ENCODE results near the gene PEA15. TPM values are rescaled to one million over a fixed set of nuclear protein-coding genes. Genes with fewer than 3 reads are reported as not detected.
A peak's percentile ranks its signal among the peaks of the same experiment; 100 is the strongest.

The PEA15 gene
- total and polyA plus RNA-seq, 10 of the 15 experiments (the other 5 are each of a cell fraction or from before 2014, with no cell fraction given), result 15.1 to 269 (median 65.6) TPM

DNA sequence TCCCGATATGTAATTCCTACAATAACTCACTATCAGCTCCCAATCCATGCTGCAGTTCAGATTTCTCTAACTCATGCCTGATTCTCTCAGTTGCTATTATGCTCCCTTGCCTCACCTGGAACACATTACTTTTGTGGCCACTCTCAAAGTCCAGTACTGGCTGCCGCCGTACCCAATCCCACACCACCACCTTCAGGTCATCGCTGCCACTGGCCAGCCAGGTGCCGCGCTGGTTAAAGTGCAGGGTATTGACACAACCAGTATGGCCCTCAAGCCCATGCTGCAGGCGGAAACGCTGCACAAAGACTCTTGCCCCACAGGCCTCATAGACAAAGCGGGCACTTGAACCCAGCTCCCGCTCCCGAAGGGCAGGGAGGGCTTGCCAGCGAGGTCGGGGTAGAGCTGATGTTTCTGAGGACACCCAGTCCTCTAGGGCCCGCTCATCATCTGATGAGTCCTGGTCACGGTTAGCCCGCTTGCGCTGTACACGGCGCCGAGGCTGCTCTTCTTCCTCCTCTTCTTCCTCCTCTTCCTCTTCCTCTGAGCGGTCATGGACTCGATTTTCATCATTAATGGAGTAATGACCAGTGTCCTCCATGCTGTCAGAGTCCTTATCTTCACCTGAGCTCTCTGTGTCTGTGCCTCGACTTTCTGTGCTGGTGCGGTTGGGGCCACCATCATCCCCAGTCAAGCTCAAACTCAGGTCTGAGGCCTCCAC lies 34.6 kb downstream of the PEA15 start:
- Histone ChIP-seq H3K4me3 (no peak overlapping the region), H3K4me1 (ENCODE audit: control insufficient read depth, insufficient read depth, low read length) (peaks cover 4% of the 10 kb centered on the region; the same call in 1 of the 2 replicates), H3K9ac (ENCODE audit: control insufficient read depth, insufficient read depth, low read length) (no peak overlapping the region), H3K79me2 (ENCODE audit: control insufficient read depth, insufficient read depth, low read length) (no peaks in the 10 kb centered on the region; the same call in none of the 2 replicates), H3K27ac (ENCODE audit: control insufficient read depth, insufficient read depth) (no peak overlapping the region), H2AFZ (ENCODE audit: control insufficient read depth, low read depth, low read length) (no peak overlapping the region), H4K20me1 (ENCODE audit: control insufficient read depth, insufficient read depth) (no peaks in the 10 kb centered on the region), H3K27me3 (replicated peaks in 1 of 2; ENCODE audit: control insufficient read depth in 2 of 2, insufficient read depth in 2 of 2, low read length in 1 of 2) (no peaks in the 10 kb centered on the region), H3K4me2 (ENCODE audit: control insufficient read depth, insufficient read depth) (no peak overlapping the region), H3K9me3 (replicated peaks; ENCODE audit: control insufficient read depth, insufficient read depth, low read length) (no peaks in the 10 kb centered on the region), H3K36me3 (ENCODE audit: control insufficient read depth in 2 of 2, insufficient read depth in 2 of 2, low read length in 1 of 2) (peaks cover 9 to 23% of the 10 kb centered on the region in 2 experiments)
- ChIA-PET RAD21 (ENCODE audit: unreplicated experiment) (interaction anchor here (2.2 to 6.3 kb wide), 3 partner anchors 12 to 46 kb away, joined by 6 to 31 read pairs (median 8); no protein-coding TSS in a partner anchor), POLR2A (no interaction called here), CTCF (interaction anchor here (0.6 to 7.2 kb wide), 10 partner anchors 9 to 138 kb away, joined by 3 to 116 read pairs (median 6); no protein-coding TSS in a partner anchor), SMC1A (ENCODE audit: uncharacterized antibody, unreplicated experiment) (interaction anchor here (0.7 to 5.8 kb wide), 9 partner anchors 10 to 154 kb away, joined by 3 to 19 read pairs (median 6); no protein-coding TSS in a partner anchor)
- in situ Hi-C loops (cut with MboI) (no loop called here), intact Hi-C loops (cut with micrococcal nuclease; ENCODE audit: unreplicated experiment) (no loop called here)
- no peak for ATAC-seq
- BruUV-seq (replicated peaks), result TSS peak; percentile 37
- DNase-seq (ENCODE audit: low read depth, low spot score), result no peak
- no peak for FAIRE-seq
- TF ChIP-seq ZNF207 (IDR thresholded peaks at IDR 0.05; ENCODE audit: borderline replicate concordance), result no peak
- TF ChIP-seq, protein P1, sequence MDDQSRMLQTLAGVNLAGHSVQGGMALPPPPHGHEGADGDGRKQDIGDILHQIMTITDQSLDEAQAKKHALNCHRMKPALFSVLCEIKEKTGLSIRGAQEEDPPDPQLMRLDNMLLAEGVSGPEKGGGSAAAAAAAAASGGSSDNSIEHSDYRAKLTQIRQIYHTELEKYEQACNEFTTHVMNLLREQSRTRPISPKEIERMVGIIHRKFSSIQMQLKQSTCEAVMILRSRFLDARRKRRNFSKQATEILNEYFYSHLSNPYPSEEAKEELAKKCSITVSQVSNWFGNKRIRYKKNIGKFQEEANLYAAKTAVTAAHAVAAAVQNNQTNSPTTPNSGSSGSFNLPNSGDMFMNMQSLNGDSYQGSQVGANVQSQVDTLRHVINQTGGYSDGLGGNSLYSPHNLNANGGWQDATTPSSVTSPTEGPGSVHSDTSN (IDR thresholded peaks at IDR 0.05; ENCODE audit: insufficient replicate concordance, low read depth, low read length), result no peak
- TF ChIP-seq IKZF2 (IDR thresholded peaks at IDR 0.05), result no peak
- no peak for TF ChIP-seq ZNF622 (IDR thresholded peaks at IDR 0.05)
- no peak for TF ChIP-seq POLR2A (IDR thresholded peaks at IDR 0.05; ENCODE audit: low read depth, low read length)
- no peak for TF ChIP-seq MXI1 (IDR thresholded peaks at IDR 0.05; ENCODE audit: low read depth, low read length)
- no peak for TF ChIP-seq LARP7 (IDR thresholded peaks at IDR 0.05)
- no peak for TF ChIP-seq FOXK2 (IDR thresholded peaks at IDR 0.05)
- TF ChIP-seq NR2F1 (conservative IDR thresholded peaks at IDR 0.05), result no peak
- TF ChIP-seq SIN3A (IDR thresholded peaks at IDR 0.05; ENCODE audit: low read depth, low read length), result no peak
- TF ChIP-seq STAT3 (IDR thresholded peaks at IDR 0.05; ENCODE audit: low read depth, low read length), result no peak
- TF ChIP-seq, protein P2, sequence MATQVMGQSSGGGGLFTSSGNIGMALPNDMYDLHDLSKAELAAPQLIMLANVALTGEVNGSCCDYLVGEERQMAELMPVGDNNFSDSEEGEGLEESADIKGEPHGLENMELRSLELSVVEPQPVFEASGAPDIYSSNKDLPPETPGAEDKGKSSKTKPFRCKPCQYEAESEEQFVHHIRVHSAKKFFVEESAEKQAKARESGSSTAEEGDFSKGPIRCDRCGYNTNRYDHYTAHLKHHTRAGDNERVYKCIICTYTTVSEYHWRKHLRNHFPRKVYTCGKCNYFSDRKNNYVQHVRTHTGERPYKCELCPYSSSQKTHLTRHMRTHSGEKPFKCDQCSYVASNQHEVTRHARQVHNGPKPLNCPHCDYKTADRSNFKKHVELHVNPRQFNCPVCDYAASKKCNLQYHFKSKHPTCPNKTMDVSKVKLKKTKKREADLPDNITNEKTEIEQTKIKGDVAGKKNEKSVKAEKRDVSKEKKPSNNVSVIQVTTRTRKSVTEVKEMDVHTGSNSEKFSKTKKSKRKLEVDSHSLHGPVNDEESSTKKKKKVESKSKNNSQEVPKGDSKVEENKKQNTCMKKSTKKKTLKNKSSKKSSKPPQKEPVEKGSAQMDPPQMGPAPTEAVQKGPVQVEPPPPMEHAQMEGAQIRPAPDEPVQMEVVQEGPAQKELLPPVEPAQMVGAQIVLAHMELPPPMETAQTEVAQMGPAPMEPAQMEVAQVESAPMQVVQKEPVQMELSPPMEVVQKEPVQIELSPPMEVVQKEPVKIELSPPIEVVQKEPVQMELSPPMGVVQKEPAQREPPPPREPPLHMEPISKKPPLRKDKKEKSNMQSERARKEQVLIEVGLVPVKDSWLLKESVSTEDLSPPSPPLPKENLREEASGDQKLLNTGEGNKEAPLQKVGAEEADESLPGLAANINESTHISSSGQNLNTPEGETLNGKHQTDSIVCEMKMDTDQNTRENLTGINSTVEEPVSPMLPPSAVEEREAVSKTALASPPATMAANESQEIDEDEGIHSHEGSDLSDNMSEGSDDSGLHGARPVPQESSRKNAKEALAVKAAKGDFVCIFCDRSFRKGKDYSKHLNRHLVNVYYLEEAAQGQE (IDR thresholded peaks at IDR 0.05; ENCODE audit: low read depth, low read length), result no peak
- TF ChIP-seq TCF7 (IDR thresholded peaks at IDR 0.05; ENCODE audit: borderline replicate concordance), result no peak
- WGBS (ENCODE audit: insufficient coverage, insufficient replicate concordance, low lambda C conversion rate, missing lambda C conversion rate), result 94% methylated on average over 24 of the region's 24 CpGs

Measured in GM12878 (cell line).